GM12874 (cell line): Measurements from ENCODE around the gene NREP.

Experiments used
- CTCF ChIP-seq: IDR thresholded peaks from 2 replicates; pipeline ENCODE4 v1.5.1; 2011; ENCODE audit warnings: low read depth, mild to moderate bottlenecking, control low read depth, low read length, moderate library complexity; ENCODE audit not compliant: insufficient read depth

NREP gene

GRCh38 chr5:111728941-111729340, 28.1 kb downstream of the NREP start:
- no peak for TF ChIP-seq CTCF

GRCh38 chr5:111726986-111727385, 30.0 kb downstream of the NREP start:
- no peak for TF ChIP-seq CTCF

- TF ChIP-seq CTCF: no peak
These were observed 34.9 kb downstream of the NREP start for GRCh38 chr5:111722140-111722539.

- TF ChIP-seq CTCF: no peak
These were observed 36.6 kb downstream of the NREP start for GRCh38 chr5:111720333-111720890.

GRCh38 chr5:111719773-111720172, 37.2 kb downstream of the NREP start:
- no peak for TF ChIP-seq CTCF

DNA sequence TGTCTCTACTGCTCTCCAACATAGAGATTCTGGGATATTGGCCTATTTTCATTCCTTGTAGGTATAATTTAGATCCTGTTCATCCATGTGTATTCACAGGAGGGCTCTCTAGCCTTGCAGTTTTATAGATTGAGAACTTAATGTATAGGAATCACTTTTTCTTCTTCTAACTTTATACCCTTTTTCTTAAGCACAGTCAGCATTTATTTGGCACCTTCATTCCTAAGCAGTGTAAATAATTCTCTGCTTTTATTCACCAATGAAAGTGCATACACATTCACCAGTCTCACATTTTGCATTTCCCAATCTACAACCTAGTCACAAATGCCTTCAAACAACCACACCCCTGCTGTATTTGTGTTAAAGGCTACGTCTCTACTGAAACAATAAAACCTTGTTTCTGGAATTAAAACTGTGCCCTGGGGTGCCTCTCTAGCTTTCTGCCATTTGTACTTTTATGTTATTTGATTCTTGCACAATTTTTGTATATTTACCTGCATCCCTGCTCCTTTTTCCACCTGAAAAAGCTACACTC, 49.3 kb downstream of the NREP start:
- no peak for TF ChIP-seq CTCF

DNA sequence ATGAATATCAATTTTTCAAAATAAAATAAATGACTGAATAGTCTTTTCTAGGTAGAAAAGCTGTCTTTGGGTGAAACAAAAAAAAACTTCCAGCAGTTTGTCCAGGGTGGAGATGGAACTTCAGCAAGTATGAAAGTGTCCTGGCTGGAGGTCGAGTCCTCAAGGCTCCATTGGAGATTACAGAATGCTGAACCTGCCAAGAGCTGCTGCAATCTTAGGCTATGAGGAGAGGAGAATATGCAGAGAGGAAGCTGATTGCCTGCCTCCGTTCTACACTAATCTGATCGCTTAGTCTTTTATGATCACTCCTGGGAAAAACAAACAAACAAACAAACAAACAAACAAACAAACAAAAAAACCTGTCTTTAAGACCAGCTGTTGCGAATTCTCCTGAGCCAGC, 50.6 kb downstream of the NREP start:
- no peak for TF ChIP-seq CTCF
